Peyer's patch (tissue), 4 donors: Measurements from ENCODE around the gene ACAT2. TPM values are rescaled to one million over a fixed set of nuclear protein-coding genes. Genes with fewer than 3 reads are reported as not detected.

Experiments used
- DNase-seq, 3 donors: peaks; one replicate each; pipeline ENCODE4 v3.0.0-alpha.2; 2017 to 2019
- H3K27ac ChIP-seq, 4 donors: fragments of 200-600 bp; sonication (generic); one replicate each; pipeline ENCODE4 v1.5.1; 2016 to 2019
- H3K27me3 ChIP-seq, 2 donors: fragments of 200-600 bp; sonication (generic); one replicate each; pipeline ENCODE4 v1.5.1; 2019
- H3K36me3 ChIP-seq, 3 donors: fragments of 200-600 bp; sonication (generic); one replicate each; pipeline ENCODE4 v1.5.1; 2016 to 2019
- H3K4me1 ChIP-seq, 4 donors: fragments of 200-600 bp; sonication (generic); one replicate each; pipeline ENCODE4 v1.5.1; 2016 to 2019
- H3K4me3 ChIP-seq, 4 donors: fragments of 200-600 bp; sonication (generic); 1 replicate in 3 of 4; 2 replicates in 1 of 4; pipeline ENCODE4 v1.5.1; 2016 to 2019; ENCODE audit warnings: mild to moderate bottlenecking in 1 of 4
- H3K9me3 ChIP-seq, 4 donors: fragments of 200-600 bp; sonication (generic); one replicate each; pipeline ENCODE4 v1.5.1; 2016 to 2019; ENCODE audit warnings: mild to moderate bottlenecking in 1 of 4
- POLR2A ChIP-seq, 2 donors: fragments of 450-650 bp; IDR thresholded peaks; one replicate each; pipeline ENCODE4 v1.5.1; 2017; ENCODE audit warnings: antibody characterized with exemption in 2 of 2, mild to moderate bottlenecking in 2 of 2, moderate library complexity in 2 of 2
- total RNA-seq, 4 donors: library from RNA; depleted of rRNA; stranded (reverse); fragments of >200 nt; gene quantifications; one replicate each; pipeline ENCODE4 v1.1.0, GENCODE V29; 2016
- TF ChIP-seq, protein P1 (sequence below), 6 experiments: fragments of 450-650 bp in 4 of 6; fragments of 200-600 bp in 2 of 6; sonication (generic) in 1 of 6; IDR thresholded peaks; one replicate each; pipeline ENCODE4 v1.5.1; 2017 to 2019; ENCODE audit warnings: antibody characterized with exemption in 6 of 6, mild to moderate bottlenecking in 3 of 6, moderate library complexity in 1 of 6

ACAT2 gene
- total RNA-seq, 4 donors from 2014 or later = 6.6 to 22.2 (median 16.5) TPM

DNA sequence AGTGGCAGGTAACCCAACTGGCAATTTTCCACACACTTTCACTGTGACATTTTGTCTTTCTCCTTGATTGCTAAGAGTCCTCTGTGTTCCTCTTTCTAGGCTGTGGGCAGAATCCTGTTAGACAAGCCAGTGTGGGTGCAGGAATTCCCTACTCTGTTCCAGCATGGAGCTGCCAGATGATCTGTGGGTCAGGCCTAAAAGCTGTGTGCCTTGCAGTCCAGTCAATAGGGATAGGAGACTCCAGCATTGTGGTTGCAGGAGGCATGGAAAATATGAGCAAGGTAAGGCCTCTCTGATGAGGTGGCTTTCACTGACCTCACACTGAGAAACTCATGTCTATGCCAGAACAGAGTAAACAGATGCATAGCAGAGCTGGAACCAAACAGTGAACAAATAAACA lies 5.1 kb downstream of the ACAT2 start:
- no peaks in the 10 kb centered on the region for H3K27me3 ChIP-seq
- no peak overlapping the region for H3K4me3 ChIP-seq
- TF ChIP-seq, protein P1, sequence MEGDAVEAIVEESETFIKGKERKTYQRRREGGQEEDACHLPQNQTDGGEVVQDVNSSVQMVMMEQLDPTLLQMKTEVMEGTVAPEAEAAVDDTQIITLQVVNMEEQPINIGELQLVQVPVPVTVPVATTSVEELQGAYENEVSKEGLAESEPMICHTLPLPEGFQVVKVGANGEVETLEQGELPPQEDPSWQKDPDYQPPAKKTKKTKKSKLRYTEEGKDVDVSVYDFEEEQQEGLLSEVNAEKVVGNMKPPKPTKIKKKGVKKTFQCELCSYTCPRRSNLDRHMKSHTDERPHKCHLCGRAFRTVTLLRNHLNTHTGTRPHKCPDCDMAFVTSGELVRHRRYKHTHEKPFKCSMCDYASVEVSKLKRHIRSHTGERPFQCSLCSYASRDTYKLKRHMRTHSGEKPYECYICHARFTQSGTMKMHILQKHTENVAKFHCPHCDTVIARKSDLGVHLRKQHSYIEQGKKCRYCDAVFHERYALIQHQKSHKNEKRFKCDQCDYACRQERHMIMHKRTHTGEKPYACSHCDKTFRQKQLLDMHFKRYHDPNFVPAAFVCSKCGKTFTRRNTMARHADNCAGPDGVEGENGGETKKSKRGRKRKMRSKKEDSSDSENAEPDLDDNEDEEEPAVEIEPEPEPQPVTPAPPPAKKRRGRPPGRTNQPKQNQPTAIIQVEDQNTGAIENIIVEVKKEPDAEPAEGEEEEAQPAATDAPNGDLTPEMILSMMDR (IDR thresholded peaks at IDR 0.05) = no peak
- no peak for TF ChIP-seq POLR2A (IDR thresholded peaks at IDR 0.05)
- H3K4me1 ChIP-seq = peaks cover 0 to 7% (median 3%) of the 10 kb centered on the region in 4 donors
- H3K9me3 ChIP-seq = no peaks in the 10 kb centered on the region
- no peak for DNase-seq
- no peak overlapping the region for H3K27ac ChIP-seq
- peaks cover 0 to 66% (median 0%) of the 10 kb centered on the region in 3 donors for H3K36me3 ChIP-seq

DNA sequence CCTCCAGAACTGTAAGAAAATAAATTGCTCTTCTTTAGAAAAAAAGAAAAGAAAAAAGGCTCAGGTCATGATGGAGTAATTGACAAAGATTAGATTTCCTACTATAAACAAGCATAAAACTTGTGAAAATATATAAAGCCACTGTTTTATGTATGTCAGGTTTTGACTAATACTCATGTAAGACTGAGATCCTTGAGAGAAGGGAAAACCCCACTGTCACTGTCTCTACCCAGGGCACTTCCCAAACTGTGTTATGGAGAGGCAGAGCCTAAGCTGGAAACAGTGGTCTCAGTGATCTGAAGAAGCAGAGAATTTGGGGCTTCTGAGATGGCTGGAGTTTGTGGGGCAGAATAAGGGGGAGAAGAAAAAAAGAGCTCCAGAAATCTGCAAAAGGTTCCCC lies 7.6 kb downstream of the ACAT2 start:
- peaks cover 0 to 69% (median 0%) of the 10 kb centered on the region in 3 donors for H3K36me3 ChIP-seq
- no peaks in the 10 kb centered on the region for H3K27me3 ChIP-seq
- no peak overlapping the region for H3K4me3 ChIP-seq
- DNase-seq = no peak
- TF ChIP-seq, protein P1 (IDR thresholded peaks at IDR 0.05) = no peak
- no peak for TF ChIP-seq POLR2A (IDR thresholded peaks at IDR 0.05)
- no peak overlapping the region for H3K27ac ChIP-seq
- H3K4me1 ChIP-seq = no peaks in the 10 kb centered on the region
- H3K9me3 ChIP-seq = no peaks in the 10 kb centered on the region

DNA sequence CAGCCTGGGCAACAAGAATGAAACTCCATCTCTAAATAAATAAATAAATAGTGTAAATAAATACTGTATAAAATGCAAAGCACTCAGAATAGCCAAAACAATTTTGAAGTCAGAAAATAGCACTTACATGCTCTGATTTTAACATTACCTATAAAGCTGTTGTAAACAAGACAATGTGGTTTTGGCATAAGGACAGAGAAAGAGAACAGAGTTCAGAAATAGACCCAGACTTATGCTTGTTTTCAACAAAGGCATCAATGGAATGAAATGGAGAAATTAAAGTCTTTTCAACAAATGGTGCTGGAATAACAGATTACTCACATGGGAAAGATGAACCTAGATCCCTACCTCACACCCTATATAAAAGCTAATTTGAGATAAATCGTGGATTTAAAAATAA lies 10.4 kb downstream of the ACAT2 start:
- peaks cover 0 to 72% (median 0%) of the 10 kb centered on the region in 3 donors for H3K36me3 ChIP-seq

DNA sequence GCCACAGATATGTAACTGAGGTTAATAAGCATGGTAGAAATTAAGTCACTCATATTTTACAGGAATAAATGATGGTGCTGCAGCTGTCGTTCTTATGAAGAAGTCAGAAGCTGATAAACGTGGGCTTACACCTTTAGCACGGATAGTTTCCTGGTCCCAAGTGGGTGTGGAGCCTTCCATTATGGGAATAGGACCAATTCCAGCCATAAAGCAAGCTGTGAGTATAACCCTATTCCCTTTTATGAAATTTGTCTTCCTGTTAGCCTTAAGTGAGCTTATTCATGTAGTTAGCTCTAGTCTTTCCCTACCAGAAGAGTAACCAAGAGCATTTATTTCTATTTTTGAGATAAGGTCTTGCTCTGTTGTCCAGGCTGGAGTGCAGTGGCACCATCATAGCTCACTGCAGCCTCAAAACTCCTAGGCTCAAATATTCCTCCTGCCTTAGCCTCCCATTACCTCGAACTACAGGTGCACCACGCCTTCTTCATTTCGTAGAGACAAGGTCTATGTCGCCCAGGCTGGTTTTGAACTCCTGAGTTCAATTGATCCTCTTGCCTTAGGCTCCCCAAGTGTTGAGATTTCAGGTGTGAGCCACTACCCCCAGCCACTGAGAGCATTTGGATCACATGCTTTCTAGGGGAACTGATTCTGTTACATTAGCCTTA lies 15.5 kb downstream of the ACAT2 start:
- no peak for TF ChIP-seq POLR2A (IDR thresholded peaks at IDR 0.05)
- TF ChIP-seq, protein P1 (IDR thresholded peaks at IDR 0.05) = no peak
- Histone ChIP-seq H3K27me3 (no peaks in the 10 kb centered on the region), H3K27ac (peak overlapping the region in 3 of 4 donors; percentile 24 to 71 (median 42)), H3K4me3 (no peak overlapping the region), H3K36me3 (peaks cover 0 to 76% (median 0%) of the 10 kb centered on the region in 3 donors), H3K4me1 (no peaks in the 10 kb centered on the region), H3K9me3 (no peaks in the 10 kb centered on the region)
- DNase-seq = no peak

More for the DNA sequence above, 10.4 kb downstream of the ACAT2 start:
- Histone ChIP-seq H3K4me3 (no peak overlapping the region), H3K9me3 (no peaks in the 10 kb centered on the region), H3K27ac (no peak overlapping the region), H3K27me3 (no peaks in the 10 kb centered on the region), H3K4me1 (no peaks in the 10 kb centered on the region)
- no peak for TF ChIP-seq POLR2A (IDR thresholded peaks at IDR 0.05)
- TF ChIP-seq, protein P1 (IDR thresholded peaks at IDR 0.05) = no peak
- DNase-seq = no peak

DNA sequence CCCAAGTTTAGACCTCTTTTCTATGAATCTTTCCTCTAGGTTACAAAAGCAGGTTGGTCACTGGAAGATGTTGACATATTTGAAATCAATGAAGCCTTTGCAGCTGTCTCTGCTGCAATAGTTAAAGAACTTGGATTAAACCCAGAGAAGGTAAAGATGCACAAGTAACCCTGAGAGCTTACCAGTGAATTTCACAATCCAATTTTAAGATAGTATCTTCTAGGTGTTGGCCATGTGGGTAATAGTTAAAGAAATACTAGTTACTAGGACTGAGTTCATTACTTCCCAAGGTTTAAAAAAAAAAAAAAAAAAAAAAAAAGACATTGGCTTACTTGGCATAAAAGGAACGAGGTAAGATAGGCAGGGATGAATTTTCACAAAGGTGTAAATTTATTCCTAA lies 16.3 kb downstream of the ACAT2 start:
- Histone ChIP-seq H3K27me3 (no peaks in the 10 kb centered on the region), H3K9me3 (no peaks in the 10 kb centered on the region), H3K4me3 (no peak overlapping the region), H3K27ac (no peak overlapping the region), H3K36me3 (peaks cover 0 to 76% (median 0%) of the 10 kb centered on the region in 3 donors), H3K4me1 (no peaks in the 10 kb centered on the region)
- no peak for DNase-seq
- TF ChIP-seq, protein P1 (IDR thresholded peaks at IDR 0.05) = no peak
- TF ChIP-seq POLR2A (IDR thresholded peaks at IDR 0.05) = no peak
